Activated T-cell treated with anti-CD3 and anti-CD28 coated beads, Interleukin-2, amount 50 U/mL, for 24 hours (primary cell): ENCODE results near the gene MESP2.

Source experiments
- DNase-seq: peaks from one replicate; pipeline ENCODE4 v3.0.0-alpha.2; 2020
- H3K27ac Mint-ChIP-seq: 2 replicates; pipeline ENCODE4 v1.8.0; 2020; ENCODE audit warnings: mild to moderate bottlenecking, mixed read lengths
- H3K27me3 Mint-ChIP-seq: 2 replicates; pipeline ENCODE4 v1.8.0; 2020; ENCODE audit warnings: mixed read lengths
- H3K36me3 Mint-ChIP-seq: 2 replicates; pipeline ENCODE4 v1.8.0; 2020; ENCODE audit warnings: low read depth, mixed read lengths
- H3K4me1 Mint-ChIP-seq: 2 replicates; pipeline ENCODE4 v1.8.0; 2020; ENCODE audit warnings: low read depth, mixed read lengths
- H3K4me3 Mint-ChIP-seq: 2 replicates; pipeline ENCODE4 v1.8.0; 2020; ENCODE audit warnings: mild to moderate bottlenecking, moderate library complexity, mixed read lengths
- H3K9me3 Mint-ChIP-seq: 2 replicates; pipeline ENCODE4 v1.8.0; 2020; ENCODE audit warnings: mixed read lengths

Gene MESP2

DNA sequence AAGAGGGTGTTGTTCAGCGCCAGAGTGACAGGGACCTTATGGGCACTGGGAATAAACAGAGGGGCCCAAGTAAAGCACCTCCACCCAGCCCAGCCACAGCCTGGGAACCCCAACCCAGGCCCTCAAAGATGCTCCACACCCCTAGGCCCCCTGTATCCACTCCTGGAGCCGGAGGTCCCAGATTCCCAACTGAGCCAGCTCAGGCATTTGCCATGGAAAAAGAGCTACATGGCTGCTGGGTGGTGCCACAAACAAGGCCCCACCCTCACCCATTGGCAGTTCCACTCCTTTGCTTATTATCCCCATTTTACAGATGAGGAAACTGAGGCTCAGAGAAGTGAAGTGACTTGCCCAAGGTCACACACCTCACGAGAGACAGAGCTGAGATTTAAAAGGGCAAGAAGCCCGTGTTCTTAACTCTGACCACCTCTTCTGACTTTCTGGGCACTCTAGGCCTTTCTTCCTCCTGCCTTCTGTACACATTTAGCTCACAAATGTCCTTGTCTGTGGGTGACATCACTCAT, 21.6 kb downstream of the MESP2 start:
- H3K36me3 Mint-ChIP-seq = no peaks in the 10 kb centered on the region
- peaks cover 12% of the 10 kb centered on the region for H3K27me3 Mint-ChIP-seq
- no peak overlapping the region for H3K27ac Mint-ChIP-seq
- no peak overlapping the region for H3K4me3 Mint-ChIP-seq
- peaks cover 2% of the 10 kb centered on the region for H3K9me3 Mint-ChIP-seq
- no peaks in the 10 kb centered on the region for H3K4me1 Mint-ChIP-seq
- DNase-seq = no peak

DNA sequence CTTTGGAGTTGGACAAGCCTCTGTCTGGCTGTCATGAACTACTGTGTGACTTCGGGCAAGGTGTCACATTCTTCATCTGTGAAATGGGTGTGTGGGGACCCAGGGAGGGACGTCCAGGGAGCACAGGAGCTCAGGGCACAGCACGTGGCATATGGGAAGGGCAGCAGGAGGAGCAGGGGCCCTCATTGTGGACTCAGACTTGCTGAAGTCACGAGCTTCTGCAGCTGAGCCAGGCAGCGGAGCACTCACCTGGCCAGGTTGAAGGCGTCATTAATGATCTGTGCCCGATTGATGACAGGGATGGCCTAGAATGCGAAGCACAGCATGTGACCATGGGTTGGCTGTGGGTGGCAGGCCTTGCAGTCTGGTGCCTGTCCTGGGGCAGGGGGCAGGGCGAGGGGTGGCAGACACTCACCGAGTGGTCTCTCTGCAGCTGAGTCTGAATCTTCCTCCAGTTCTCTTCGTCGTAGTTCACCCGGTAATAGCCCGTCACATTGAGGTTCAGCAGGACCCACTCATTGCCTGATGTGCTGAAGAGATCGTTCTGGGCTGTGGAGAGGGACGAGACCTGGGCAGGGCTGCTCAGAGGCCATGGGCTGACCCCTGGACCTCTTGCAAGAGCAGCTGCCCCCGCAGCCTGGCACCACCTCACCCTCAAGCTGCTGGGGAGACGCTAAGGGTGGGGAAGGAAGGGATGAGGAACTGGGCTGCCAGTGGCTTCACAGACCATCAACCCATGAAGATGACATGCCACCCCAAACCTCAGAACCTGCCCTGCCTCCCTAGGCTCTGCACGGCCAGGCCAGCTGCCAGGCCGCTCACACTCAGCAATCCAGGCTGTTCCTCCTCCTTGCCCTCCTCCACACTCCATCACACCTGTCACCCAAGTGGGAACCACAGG, 23.1 kb downstream of the MESP2 start:
- DNase-seq = no peak
- peaks cover 9% of the 10 kb centered on the region for H3K27me3 Mint-ChIP-seq
- H3K4me1 Mint-ChIP-seq = no peaks in the 10 kb centered on the region
- no peaks in the 10 kb centered on the region for H3K36me3 Mint-ChIP-seq
- peaks cover 2% of the 10 kb centered on the region for H3K9me3 Mint-ChIP-seq
- H3K4me3 Mint-ChIP-seq = no peak overlapping the region
- no peak overlapping the region for H3K27ac Mint-ChIP-seq

DNA sequence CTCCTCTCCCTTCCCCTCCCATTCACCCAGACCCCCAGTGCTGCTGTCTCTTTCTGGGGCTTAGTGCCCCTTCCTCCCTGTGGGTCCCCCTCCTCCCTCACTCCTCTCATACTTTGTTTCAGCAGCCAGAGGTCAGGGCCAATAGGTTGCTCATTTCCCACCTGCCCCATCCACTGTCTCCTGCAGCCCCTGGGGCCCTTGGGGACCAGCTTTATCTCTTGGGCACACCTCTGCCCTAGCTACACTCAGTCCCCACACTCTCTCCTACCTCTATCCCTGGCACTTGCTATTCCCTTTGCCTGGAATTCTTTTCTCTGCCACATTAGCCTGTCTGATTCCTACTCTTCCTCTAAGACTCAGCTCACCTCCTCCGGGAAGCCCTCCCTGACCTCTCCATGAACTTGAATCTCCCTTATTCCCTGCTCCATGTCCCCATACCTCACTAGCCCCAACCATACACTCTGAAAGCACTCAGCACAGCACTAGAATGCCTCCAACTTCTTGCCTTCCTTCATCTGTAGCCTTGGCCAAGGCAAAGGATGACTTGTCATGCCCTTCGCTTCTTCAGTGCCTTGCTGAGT, 23.9 kb downstream of the MESP2 start:
- H3K4me3 Mint-ChIP-seq = no peak overlapping the region

DNA sequence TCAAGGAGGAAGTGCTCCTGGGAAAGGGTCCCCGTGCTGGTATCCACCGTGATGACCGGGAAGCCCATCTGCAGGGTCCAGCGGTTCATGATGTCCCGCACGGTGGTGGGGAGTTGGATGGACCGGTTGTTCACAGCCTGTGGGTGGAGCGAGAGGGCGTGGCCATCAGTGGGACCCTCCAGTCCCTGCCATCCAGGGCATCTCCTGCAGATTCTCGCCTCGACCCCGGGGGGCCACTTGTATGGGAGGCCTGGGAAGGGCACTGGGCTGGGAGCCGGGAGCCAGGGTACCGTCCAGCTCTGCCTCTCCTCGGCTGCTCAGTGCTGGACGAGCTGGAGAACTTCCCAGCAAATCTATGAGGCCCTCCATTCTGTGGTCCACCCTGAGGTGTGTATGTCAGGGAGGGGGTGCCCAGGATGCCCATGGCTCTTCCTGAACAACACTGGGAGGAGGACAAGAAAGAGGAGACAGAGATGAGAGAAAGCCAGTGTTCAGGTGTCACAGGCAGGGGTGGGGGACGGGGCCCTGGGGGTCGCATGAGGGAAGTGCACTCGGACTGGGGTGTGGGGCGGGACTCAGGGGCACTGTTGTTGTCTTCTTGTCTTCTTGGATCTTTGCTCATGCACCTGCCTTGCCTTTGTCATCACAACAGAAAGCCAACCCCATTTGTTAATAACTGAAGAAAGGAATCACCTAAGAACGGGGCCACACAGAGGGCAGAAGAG, 25.5 kb downstream of the MESP2 start:
- H3K27ac Mint-ChIP-seq = no peak overlapping the region
- peaks cover 9% of the 10 kb centered on the region for H3K27me3 Mint-ChIP-seq
- no peak for DNase-seq
- H3K36me3 Mint-ChIP-seq = no peaks in the 10 kb centered on the region
- peaks cover 2% of the 10 kb centered on the region for H3K9me3 Mint-ChIP-seq
- no peaks in the 10 kb centered on the region for H3K4me1 Mint-ChIP-seq
- H3K4me3 Mint-ChIP-seq = no peak overlapping the region

More for the DNA sequence above, 23.9 kb downstream of the MESP2 start:
- Mint-ChIP-seq H3K27ac (no peak overlapping the region), H3K9me3 (peaks cover 2% of the 10 kb centered on the region), H3K36me3 (no peaks in the 10 kb centered on the region), H3K4me1 (no peaks in the 10 kb centered on the region), H3K27me3 (peaks cover 9% of the 10 kb centered on the region)
- DNase-seq = no peak

DNA sequence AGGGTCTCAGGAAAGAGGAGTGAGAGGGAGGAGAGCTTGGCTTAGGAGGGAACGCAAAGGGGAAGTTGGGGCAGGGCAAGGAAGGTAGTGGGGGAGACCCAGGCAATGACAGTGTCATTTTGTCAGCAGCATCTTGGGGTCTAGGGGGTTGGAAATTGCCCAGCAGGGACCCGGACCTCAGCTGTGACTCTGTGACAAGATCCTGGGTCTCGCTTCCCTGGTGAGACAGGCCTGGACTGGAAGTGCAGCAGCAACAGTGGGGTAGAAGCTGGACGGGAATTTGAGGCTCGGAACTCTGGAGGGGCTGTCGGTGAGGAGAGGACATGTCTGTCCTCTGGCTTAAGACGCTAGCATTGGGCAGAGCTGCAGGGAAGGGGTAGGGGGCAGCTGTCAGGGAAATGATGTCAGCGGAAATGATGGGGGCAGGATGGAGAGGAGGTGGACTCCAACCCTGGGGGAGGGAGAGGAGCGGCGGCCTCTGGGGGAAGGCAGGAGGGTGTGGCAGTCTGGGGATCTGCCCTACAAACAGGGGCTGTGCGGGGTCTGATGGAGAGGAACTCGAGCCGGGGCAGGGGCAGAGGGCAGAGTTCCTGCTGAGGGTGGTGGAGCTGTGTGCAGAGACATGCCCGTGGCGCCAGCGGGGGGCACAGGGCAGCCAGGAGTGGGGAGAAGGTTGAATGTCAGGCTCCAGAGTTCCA, 26.2 kb downstream of the MESP2 start:
- no peak for DNase-seq
- no peak overlapping the region for H3K27ac Mint-ChIP-seq
- H3K27me3 Mint-ChIP-seq = peaks cover 9% of the 10 kb centered on the region
- H3K36me3 Mint-ChIP-seq = no peaks in the 10 kb centered on the region
- H3K9me3 Mint-ChIP-seq = peaks cover under 1% of the 10 kb centered on the region
- H3K4me3 Mint-ChIP-seq = no peak overlapping the region
- H3K4me1 Mint-ChIP-seq = no peaks in the 10 kb centered on the region

DNA sequence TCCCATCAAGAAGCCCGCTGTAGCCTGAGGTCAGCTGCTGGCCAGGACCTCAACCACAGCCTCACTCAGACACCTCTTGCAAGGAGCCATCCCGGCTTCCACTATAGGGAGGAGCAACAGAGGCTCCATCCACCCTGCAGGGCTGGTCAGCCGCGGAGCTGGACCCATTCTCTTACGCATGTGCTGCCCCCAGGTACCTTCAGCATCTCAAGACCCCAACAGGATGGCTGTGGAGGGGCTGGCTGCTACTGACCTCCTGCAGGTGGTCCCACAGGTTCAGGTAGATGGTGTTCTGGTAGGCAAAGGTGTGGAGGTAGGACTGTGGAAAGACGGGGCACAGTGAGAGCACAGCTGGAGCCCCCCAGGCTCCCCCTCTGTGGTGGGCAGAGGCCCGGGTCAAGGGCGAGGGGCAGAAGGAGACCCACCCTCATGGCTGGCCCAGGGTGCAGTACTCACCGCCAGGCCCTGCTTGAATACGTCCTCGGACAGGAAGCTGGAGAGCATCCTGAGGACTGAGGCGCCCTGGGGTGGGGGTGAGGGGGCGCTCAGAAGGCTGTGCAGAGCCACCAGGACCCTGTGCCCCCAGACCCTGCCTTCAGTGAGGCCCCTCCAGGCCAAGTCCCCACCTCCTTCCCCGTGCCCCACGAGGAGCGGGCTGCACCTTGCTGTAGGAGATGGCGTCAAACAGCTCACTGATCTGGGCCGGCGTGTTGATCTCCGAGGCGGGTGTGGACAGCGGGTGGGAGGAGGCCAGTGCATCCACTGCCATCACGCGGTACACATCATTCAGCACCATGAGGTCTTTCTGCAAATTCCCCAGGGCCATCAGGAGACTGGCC, 27.1 kb downstream of the MESP2 start:
- no peak overlapping the region for H3K27ac Mint-ChIP-seq
- no peaks in the 10 kb centered on the region for H3K36me3 Mint-ChIP-seq
- no peaks in the 10 kb centered on the region for H3K4me1 Mint-ChIP-seq
- DNase-seq = no peak
- peaks cover 9% of the 10 kb centered on the region for H3K27me3 Mint-ChIP-seq
- H3K9me3 Mint-ChIP-seq = no peaks in the 10 kb centered on the region
- H3K4me3 Mint-ChIP-seq = no peak overlapping the region

DNA sequence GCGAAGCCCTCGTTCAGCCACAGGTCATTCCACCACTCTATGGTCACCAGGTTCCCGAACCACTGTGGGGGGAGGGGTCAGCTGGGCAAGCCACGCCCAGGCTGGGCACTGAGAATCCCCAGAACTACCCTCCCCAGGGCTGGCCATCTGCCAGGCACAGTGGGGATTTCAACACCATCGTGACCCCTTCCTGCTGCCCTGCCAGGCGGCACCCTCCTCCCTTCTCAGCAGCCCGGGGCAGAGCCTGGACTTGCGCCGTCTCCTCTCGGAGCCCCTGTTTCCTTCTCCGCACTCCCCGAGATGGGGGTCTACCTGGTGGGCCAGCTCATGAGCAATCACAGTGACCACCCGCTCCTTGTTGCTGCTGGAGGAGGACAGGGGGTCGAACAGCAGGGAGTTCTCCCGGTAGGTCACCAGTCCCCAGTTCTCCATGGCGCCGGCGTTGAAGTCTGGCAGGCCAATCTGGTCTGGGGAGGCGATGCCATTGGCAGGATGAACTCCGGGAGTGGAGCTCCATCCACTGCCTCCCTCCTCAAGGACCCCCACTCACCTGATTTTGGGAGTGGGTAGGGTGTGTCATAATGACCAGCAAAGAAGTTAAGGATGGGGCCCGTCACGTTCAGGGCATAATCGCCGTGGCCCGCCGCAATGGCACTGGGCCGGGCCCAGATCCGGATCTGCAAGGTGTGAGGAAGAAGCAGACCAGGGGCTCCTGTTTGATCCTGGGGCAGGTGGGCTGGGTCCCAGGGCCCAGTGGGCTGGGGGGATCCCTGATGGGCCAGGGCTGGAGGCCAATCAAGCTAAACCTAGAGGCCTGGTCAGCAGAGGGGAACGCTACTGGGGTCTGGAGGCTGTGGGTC, 28.0 kb downstream of the MESP2 start:
- no peaks in the 10 kb centered on the region for H3K36me3 Mint-ChIP-seq
- no peak overlapping the region for H3K27ac Mint-ChIP-seq
- DNase-seq = no peak
- H3K4me3 Mint-ChIP-seq = no peak overlapping the region
- H3K27me3 Mint-ChIP-seq = peaks cover 9% of the 10 kb centered on the region
- H3K9me3 Mint-ChIP-seq = no peaks in the 10 kb centered on the region
- no peaks in the 10 kb centered on the region for H3K4me1 Mint-ChIP-seq

DNA sequence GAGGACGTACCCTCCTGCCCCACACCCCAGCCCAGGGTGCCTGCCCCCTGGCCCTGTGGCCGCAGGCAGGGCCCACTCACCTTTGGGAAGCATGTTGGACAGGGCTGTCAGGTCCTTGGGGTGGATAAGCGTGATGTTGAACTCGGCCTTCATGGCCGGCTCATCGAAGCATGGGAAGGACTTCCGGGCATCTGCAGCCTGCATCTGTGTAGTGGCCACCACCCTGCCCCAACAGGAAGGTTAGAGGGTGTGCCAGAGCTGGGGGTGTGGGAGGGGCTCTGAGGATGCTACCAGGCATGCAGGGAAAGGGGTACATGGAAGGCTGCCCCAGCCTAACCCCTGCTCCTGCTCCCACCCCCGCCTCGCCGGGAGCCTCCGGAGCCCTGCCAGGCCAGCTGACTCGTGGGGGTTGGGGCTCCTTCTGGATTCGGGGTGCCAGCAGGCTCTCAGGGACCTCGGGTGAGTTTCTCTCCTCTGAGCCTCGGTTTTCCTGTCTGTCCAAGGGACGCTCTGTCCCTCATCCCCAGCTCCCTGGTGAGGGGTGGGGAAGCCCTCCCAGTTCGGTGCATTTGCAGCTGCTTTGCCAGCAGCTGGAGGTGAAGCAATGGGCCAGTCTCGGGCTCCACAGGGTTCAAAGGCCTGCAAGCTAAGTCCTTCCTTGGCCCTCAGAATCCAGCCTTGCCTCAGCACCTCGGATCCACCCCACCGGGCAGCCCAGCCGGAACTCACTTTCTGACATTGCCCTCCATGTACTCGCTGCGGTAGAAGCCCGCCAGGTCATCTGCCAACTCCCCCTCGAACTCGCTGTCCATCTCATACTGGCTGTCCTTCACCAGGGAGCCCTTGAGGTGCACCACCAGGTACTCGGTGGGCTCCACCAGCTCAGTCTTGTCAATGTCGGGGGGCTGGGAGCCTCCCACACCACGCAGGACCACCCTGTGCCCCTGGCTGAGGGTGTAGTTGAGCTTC, 29.4 kb downstream of the MESP2 start:
- Mint-ChIP-seq H3K4me1 (no peaks in the 10 kb centered on the region), H3K9me3 (no peaks in the 10 kb centered on the region), H3K4me3 (no peak overlapping the region), H3K36me3 (no peaks in the 10 kb centered on the region), H3K27me3 (peaks cover 9% of the 10 kb centered on the region), H3K27ac (no peak overlapping the region)
- no peak for DNase-seq

DNA sequence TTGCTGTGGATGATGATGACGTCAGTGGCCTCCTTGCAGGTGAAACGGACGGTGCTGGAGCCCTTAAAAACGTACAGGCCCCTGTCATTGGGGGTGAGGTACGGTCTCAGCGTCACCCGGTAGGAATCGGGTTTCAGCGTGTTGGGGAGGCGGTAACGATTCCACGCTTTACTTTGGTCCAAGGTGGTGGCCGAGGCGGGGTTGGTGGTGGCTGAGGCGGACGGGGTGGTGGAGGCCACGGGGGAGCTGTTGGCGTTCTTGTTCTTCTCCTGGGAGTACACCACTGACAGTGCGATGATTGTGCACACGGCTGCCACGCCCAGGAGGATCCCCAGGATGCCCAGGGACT, 30.1 kb downstream of the MESP2 start:
- Mint-ChIP-seq H3K9me3 (no peaks in the 10 kb centered on the region), H3K4me3 (no peak overlapping the region), H3K4me1 (no peaks in the 10 kb centered on the region), H3K36me3 (no peaks in the 10 kb centered on the region), H3K27ac (no peak overlapping the region), H3K27me3 (peaks cover 6% of the 10 kb centered on the region)
- no peak for DNase-seq

DNA sequence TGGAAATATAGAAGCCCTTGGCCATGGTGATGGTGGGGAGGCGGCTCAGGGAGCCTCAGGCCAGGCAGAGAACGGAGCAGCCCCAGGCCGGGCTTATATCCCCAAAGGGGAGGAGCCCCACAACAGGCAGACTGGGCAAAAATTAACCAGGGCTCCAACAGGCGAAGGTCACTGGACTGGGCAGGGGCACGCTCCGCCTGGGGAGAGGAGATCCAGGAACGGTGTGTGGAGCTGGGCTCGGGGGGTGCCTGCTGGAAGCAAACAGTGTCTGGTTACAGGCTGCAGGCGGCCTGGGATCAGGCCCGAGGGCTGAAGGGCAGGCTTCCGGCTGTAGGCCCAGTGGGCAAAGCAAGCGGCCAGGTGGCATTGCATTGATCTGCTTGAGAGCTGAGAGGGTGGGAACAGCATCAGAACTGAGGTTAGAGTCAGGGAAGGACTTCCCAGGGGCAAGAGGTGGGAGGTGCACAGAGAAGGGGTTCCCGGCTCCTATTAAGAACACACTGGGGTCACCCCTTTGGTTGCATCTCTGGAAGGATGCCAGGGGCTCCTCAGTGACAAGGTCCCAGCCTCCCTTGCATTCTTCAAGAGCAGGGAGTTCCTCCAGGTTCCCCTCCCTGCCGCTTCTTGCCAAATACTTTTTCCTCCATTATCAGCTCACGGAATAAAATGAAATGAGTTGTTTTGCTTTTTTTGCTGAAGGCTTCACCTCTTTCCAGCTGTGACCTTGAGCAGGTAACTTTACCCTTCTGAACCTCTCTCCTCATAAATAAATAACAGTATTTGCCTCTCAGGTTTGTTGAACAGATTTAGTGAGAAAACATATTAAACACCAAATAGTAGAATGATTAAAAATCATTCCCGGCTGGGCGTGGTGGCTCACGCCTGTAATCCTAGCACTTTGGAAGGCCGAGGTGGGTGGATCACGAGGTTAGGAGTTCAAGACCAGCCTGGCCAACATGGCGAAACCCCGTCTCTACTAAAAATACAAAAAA, 30.7 kb downstream of the MESP2 start:
- no peaks in the 10 kb centered on the region for H3K9me3 Mint-ChIP-seq
- H3K27me3 Mint-ChIP-seq = peaks cover 9% of the 10 kb centered on the region
- H3K4me1 Mint-ChIP-seq = no peaks in the 10 kb centered on the region
- H3K36me3 Mint-ChIP-seq = no peaks in the 10 kb centered on the region
- no peak overlapping the region for H3K4me3 Mint-ChIP-seq
- no peak overlapping the region for H3K27ac Mint-ChIP-seq
- DNase-seq = no peak

DNA sequence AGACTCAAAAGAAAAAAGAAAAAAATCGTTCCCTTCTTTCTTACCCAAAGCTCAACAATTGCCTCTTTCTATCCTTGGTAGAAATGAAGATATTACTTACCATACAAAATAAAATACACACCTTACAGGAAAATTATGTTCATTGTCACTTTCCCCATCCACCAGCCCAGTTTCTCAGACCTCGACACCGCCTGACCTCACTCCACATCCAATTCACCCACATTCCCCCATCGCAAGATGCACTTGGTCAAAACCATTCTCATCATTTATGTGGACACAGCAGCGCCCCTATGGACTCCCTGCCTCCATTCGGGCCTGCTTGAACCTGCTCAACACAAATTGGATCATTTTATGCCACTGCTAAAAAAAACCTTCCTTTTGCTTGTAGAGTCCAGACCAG, 31.6 kb downstream of the MESP2 start:
- no peaks in the 10 kb centered on the region for H3K36me3 Mint-ChIP-seq
- no peak for DNase-seq
- no peak overlapping the region for H3K4me3 Mint-ChIP-seq
- peaks cover 10% of the 10 kb centered on the region for H3K27me3 Mint-ChIP-seq
- H3K9me3 Mint-ChIP-seq = no peaks in the 10 kb centered on the region
- no peak overlapping the region for H3K27ac Mint-ChIP-seq
- H3K4me1 Mint-ChIP-seq = peaks cover 1% of the 10 kb centered on the region
